Measurements from ENCODE around the gene SEMA6B. TPM values are rescaled to one million over a fixed set of nuclear protein-coding genes. Genes with fewer than 3 reads are reported as not detected.

Gene SEMA6B
- total RNA-seq, 2 donors from 2014 or later = 28.9 to 67.8 TPM

GRCh38 chr19:4504891-4505569 is 54.5 kb downstream of the SEMA6B start:
- WGBS, 2 experiments (ENCODE audit: insufficient coverage in 1 of 2, insufficient read length in 1 of 2) = 88 to 92% methylated on average over 10 to 15 of the region's 15 CpGs
- Histone ChIP-seq H3K27ac (ENCODE audit: low read depth, low read length) (no peak overlapping the region), H3K4me3 (ENCODE audit: low read length) (no peak overlapping the region), H3K9me3 (ENCODE audit: control insufficient read depth, low read length) (no peaks in the 10 kb centered on the region), H3K9ac (ENCODE audit: extremely low read depth, low read length, poor library complexity, severe bottlenecking) (no peak overlapping the region), H3K27me3 (ENCODE audit: control insufficient read depth, insufficient read depth, low read length, poor library complexity, severe bottlenecking) (no peaks in the 10 kb centered on the region), H3K4me1 (ENCODE audit: control insufficient read depth, insufficient read depth, low read length) (no peaks in the 10 kb centered on the region), H3K36me3 (ENCODE audit: control insufficient read depth, insufficient read depth, low read length) (peaks cover 10% of the 10 kb centered on the region)
- no peak for DNase-seq
- Mint-ChIP-seq H3K4me3 (no peak overlapping the region), H3K4me1 (no peaks in the 10 kb centered on the region), H3K36me3 (ENCODE audit: low read depth) (peaks cover 35% of the 10 kb centered on the region), H3K9me3 (no peaks in the 10 kb centered on the region), H3K27ac (no peak overlapping the region), H3K27me3 (ENCODE audit: insufficient read depth) (peaks cover 4% of the 10 kb centered on the region)
- TF ChIP-seq CTCF (conservative IDR thresholded peaks at IDR 0.05) = no peak

GRCh38 chr19:4504297-4504701 is 55.2 kb downstream of the SEMA6B start:
- Mint-ChIP-seq H3K4me1 (no peaks in the 10 kb centered on the region), H3K4me3 (no peak overlapping the region), H3K9me3 (no peaks in the 10 kb centered on the region), H3K27ac (no peak overlapping the region), H3K36me3 (ENCODE audit: low read depth) (peaks cover 41% of the 10 kb centered on the region), H3K27me3 (ENCODE audit: insufficient read depth) (peaks cover 4% of the 10 kb centered on the region)
- no peak overlapping the region for H3K9ac ChIP-seq (ENCODE audit: extremely low read depth, low read length, poor library complexity, severe bottlenecking)
- H3K9me3 ChIP-seq (ENCODE audit: control insufficient read depth, low read length) = no peaks in the 10 kb centered on the region
- 95 to 98% methylated on average over 19 to 23 of the region's 23 CpGs for WGBS, 2 experiments (ENCODE audit: insufficient coverage in 1 of 2, insufficient read length in 1 of 2)
- DNase-seq = no peak
- no peak overlapping the region for H3K4me3 ChIP-seq (ENCODE audit: low read length)
- TF ChIP-seq CTCF (conservative IDR thresholded peaks at IDR 0.05) = no peak
- H3K4me1 ChIP-seq (ENCODE audit: control insufficient read depth, insufficient read depth, low read length) = no peaks in the 10 kb centered on the region
- H3K27ac ChIP-seq (ENCODE audit: low read depth, low read length) = peak overlapping the region; percentile 57
- H3K27me3 ChIP-seq (ENCODE audit: control insufficient read depth, insufficient read depth, low read length, poor library complexity, severe bottlenecking) = no peaks in the 10 kb centered on the region
- H3K36me3 ChIP-seq (ENCODE audit: control insufficient read depth, insufficient read depth, low read length) = peaks cover 10% of the 10 kb centered on the region

GRCh38 chr19:4503825-4504170 is 55.7 kb downstream of the SEMA6B start:
- H3K36me3 ChIP-seq (ENCODE audit: control insufficient read depth, insufficient read depth, low read length) = peaks cover 10% of the 10 kb centered on the region
- DNase-seq = no peak

More at GRCh38 chr19:4503825-4504170, 55.7 kb downstream of the SEMA6B start:
- Mint-ChIP-seq H3K36me3 (ENCODE audit: low read depth) (peaks cover 45% of the 10 kb centered on the region), H3K4me3 (no peak overlapping the region), H3K27me3 (ENCODE audit: insufficient read depth) (peaks cover 4% of the 10 kb centered on the region), H3K27ac (no peak overlapping the region), H3K4me1 (no peaks in the 10 kb centered on the region), H3K9me3 (no peaks in the 10 kb centered on the region)
- 95% methylated on average over 10 of the region's 10 CpGs for WGBS, 2 experiments (ENCODE audit: insufficient coverage in 1 of 2, insufficient read length in 1 of 2)
- peak overlapping the region; percentile 57 for H3K27ac ChIP-seq (ENCODE audit: low read depth, low read length)
- TF ChIP-seq CTCF (conservative IDR thresholded peaks at IDR 0.05) = no peak
- H3K9ac ChIP-seq (ENCODE audit: extremely low read depth, low read length, poor library complexity, severe bottlenecking) = no peak overlapping the region
- no peaks in the 10 kb centered on the region for H3K9me3 ChIP-seq (ENCODE audit: control insufficient read depth, low read length)
- H3K4me1 ChIP-seq (ENCODE audit: control insufficient read depth, insufficient read depth, low read length) = no peaks in the 10 kb centered on the region
- no peak overlapping the region for H3K4me3 ChIP-seq (ENCODE audit: low read length)
- H3K27me3 ChIP-seq (ENCODE audit: control insufficient read depth, insufficient read depth, low read length, poor library complexity, severe bottlenecking) = no peaks in the 10 kb centered on the region
